ENCODE results near the gene PITPNC1. TPM values are rescaled to one million over a fixed set of nuclear protein-coding genes. Genes with fewer than 3 reads are reported as not detected.

The PITPNC1 gene
- polyA plus RNA-seq, 1 experiment: 9.1 TPM

DNA sequence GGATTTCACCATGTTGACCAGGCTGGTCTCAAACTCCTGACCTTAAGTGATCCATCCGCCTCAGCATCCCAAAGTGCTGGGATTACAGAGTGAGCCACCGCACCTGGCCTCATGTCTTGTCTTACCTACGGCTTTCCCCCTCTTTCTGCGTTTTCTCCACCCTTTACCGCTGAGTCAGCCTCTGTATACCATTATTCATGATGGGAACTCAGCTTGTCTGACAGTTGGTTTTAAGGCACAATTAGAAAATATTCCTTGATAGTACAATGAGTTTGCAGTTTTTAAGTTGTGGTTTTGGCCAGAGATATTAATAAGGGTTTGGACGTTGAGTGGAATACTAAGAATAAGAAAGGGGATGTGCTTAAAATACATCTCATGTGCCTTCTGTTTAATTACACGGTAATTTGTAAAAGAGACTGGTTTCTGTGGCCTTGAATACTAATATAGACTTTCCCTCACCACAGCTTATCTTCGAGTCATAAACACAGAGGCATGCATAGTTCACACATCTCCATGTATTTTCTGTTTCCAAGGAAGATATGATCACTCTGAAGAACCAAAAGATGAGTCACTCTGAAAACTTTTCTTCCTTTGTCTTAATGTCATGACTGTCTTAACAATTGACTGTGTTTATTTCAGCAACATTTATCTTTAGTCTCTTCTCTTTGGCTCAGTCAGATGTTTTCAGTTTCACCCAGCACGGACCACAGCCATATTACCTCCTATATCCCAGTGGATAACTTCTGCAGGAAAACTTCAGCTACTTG is 54.4 kb downstream of the PITPNC1 start:
- Histone ChIP-seq H3K4me3 (ENCODE audit: low read depth, low read length) (no peak overlapping the region; the same call in 1 of the 2 replicates), H3K27ac (ENCODE audit: low read depth, low read length) (peak overlapping the region; percentile 43), H3K27me3 (ENCODE audit: control insufficient read depth, insufficient read depth, low read length) (no peaks in the 10 kb centered on the region), H3K9me3 (ENCODE audit: control insufficient read depth, insufficient read depth, low read length) (no peaks in the 10 kb centered on the region)
- ChIA-PET POLR2A (interaction anchor here (0.7 to 1.1 kb wide), 2 partner anchors 9 to 44 kb away, joined by 3 to 4 read pairs; no protein-coding TSS in a partner anchor), CTCF (interaction anchor here (1.0 to 1.1 kb wide), 3 partner anchors 44 to 57 kb away, joined by 3 to 4 read pairs (median 3); no protein-coding TSS in a partner anchor)
- TF ChIP-seq, protein P1, sequence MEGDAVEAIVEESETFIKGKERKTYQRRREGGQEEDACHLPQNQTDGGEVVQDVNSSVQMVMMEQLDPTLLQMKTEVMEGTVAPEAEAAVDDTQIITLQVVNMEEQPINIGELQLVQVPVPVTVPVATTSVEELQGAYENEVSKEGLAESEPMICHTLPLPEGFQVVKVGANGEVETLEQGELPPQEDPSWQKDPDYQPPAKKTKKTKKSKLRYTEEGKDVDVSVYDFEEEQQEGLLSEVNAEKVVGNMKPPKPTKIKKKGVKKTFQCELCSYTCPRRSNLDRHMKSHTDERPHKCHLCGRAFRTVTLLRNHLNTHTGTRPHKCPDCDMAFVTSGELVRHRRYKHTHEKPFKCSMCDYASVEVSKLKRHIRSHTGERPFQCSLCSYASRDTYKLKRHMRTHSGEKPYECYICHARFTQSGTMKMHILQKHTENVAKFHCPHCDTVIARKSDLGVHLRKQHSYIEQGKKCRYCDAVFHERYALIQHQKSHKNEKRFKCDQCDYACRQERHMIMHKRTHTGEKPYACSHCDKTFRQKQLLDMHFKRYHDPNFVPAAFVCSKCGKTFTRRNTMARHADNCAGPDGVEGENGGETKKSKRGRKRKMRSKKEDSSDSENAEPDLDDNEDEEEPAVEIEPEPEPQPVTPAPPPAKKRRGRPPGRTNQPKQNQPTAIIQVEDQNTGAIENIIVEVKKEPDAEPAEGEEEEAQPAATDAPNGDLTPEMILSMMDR (IDR thresholded peaks at IDR 0.05; ENCODE audit: low read depth, low read length): no peak
- DNase-seq (ENCODE audit: low read depth, low spot score): no peak

DNA sequence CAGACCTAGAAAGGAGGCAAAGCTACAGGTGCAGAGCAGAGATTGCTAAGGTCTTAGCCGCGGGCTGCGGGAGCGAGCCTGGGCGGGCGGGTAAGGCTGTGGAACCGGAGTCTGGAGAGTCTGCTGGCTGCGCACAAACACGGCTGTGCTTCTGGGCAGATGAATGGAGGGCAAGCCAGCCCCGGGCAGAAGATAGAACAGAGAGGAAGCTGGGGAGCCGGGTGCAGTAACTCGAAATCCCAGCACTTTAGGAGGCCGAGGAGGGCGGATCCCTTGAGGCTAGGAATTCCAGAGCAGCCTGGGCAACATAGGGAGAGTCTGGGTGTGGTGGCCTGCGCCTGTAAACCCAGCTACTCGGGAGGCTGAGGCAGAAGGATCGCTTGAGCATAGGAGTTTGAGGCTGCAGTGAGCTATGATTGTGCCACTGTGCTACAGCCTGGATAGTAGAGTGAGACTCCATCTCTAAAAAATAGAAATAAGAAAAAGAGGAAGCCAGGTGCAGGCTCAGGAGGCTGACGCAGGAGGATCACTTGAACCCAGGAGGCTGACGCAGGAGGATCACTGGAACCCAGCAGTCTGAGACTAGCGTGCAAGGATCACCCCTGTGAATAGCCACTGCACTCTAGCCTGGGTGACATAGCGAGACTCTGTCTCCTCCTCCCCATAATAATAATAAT is 56.3 kb downstream of the PITPNC1 start:
- ChIA-PET POLR2A (no interaction called here), CTCF (no interaction called here)
- Histone ChIP-seq H3K9me3 (ENCODE audit: control insufficient read depth, insufficient read depth, low read length) (no peaks in the 10 kb centered on the region), H3K27me3 (ENCODE audit: control insufficient read depth, insufficient read depth, low read length) (no peaks in the 10 kb centered on the region), H3K4me3 (ENCODE audit: low read depth, low read length) (no peak overlapping the region), H3K27ac (ENCODE audit: low read depth, low read length) (no peak overlapping the region)
- DNase-seq (ENCODE audit: low read depth, low spot score): no peak
- TF ChIP-seq, protein P1 (IDR thresholded peaks at IDR 0.05; ENCODE audit: low read depth, low read length): no peak

DNA sequence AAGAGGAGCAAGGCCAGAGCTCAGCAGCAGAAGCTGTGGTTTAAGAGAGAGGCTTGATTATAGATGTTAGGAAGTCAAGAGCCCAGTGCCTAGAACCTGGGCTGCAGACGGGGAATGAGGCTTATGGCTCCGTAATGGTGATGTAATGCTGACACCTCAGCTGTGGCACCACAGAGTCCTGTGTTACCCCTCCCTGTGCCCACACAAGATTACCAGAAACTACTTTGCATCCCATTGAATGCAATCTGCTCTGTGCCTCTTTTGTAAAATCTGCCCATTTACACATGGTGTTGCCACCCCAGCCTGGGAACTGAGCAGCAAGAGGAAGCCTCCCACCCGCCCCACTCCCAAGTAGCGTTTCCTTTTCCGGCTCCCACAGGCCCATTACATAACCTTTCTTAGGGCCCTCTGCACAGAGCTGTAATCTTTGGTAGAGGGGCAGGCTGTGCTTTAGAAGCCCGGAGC is 57.0 kb downstream of the PITPNC1 start:
- H3K27ac ChIP-seq (ENCODE audit: low read depth, low read length): no peak overlapping the region
- H3K9me3 ChIP-seq (ENCODE audit: control insufficient read depth, insufficient read depth, low read length): no peaks in the 10 kb centered on the region
- ChIA-PET CTCF (no interaction called here), POLR2A (no interaction called here)
- H3K27me3 ChIP-seq (ENCODE audit: control insufficient read depth, insufficient read depth, low read length): no peaks in the 10 kb centered on the region
- no peak for DNase-seq (ENCODE audit: low read depth, low spot score)
- TF ChIP-seq, protein P1 (IDR thresholded peaks at IDR 0.05; ENCODE audit: low read depth, low read length): no peak
- no peak overlapping the region for H3K4me3 ChIP-seq (ENCODE audit: low read depth, low read length)

DNA sequence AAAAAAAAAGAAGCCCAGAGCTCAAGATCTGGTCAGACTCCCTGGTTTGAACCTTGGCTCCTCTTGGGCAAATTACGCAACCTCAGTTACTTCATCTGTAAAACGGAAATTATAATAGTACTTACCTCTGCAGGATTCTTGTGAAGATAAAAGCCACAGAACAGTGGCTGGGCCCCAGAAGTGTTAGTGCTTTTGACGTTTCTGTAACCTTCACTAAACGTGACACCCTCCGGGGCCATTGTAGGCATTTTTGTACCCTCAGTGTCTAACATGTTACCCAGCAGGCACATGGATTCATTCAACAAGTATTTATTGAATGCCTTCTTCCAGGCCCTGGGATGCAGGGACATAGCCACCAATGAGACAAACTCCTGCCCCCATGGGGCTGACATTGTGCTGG is 58.0 kb downstream of the PITPNC1 start:
- Histone ChIP-seq H3K27ac (ENCODE audit: low read depth, low read length) (no peak overlapping the region), H3K9me3 (ENCODE audit: control insufficient read depth, insufficient read depth, low read length) (no peaks in the 10 kb centered on the region), H3K27me3 (ENCODE audit: control insufficient read depth, insufficient read depth, low read length) (no peaks in the 10 kb centered on the region), H3K4me3 (ENCODE audit: low read depth, low read length) (no peak overlapping the region)
- ChIA-PET CTCF (interaction anchor here (0.6 kb wide), 1 partner anchor 47 kb away, joined by 3 read pairs; no protein-coding TSS in a partner anchor), POLR2A (no interaction called here)
- no peak for DNase-seq (ENCODE audit: low read depth, low spot score)
- TF ChIP-seq, protein P1 (IDR thresholded peaks at IDR 0.05; ENCODE audit: low read depth, low read length): no peak

DNA sequence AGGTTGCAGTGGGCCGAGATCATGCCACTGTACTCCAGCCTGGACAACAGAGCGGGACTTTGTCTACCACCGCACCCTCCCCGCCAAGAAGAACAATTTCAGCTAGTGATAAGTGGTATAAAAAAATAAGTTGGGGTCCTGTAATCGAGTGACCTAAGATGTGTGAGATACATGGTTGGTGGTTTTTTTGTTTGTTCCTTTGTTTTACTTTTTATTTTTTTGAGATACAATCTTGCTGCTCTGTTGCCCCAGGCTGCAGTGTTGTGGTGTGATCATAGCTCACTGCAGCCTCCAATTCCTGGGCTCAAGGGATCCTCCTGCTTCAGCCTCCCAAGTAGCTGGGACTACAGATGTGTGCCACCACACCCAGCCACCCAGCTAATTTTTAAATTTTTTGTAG is 58.7 kb downstream of the PITPNC1 start:
- ChIA-PET POLR2A (no interaction called here), CTCF (interaction anchor here (0.6 kb wide), 1 partner anchor 48 kb away, joined by 3 read pairs; no protein-coding TSS in a partner anchor)
- no peak for DNase-seq (ENCODE audit: low read depth, low spot score)
- TF ChIP-seq, protein P1 (IDR thresholded peaks at IDR 0.05; ENCODE audit: low read depth, low read length): no peak
- Histone ChIP-seq H3K4me3 (ENCODE audit: low read depth, low read length) (no peak overlapping the region), H3K9me3 (ENCODE audit: control insufficient read depth, insufficient read depth, low read length) (no peaks in the 10 kb centered on the region), H3K27ac (ENCODE audit: low read depth, low read length) (no peak overlapping the region), H3K27me3 (ENCODE audit: control insufficient read depth, insufficient read depth, low read length) (no peaks in the 10 kb centered on the region)
